Activated naive CD8-positive, alpha-beta T cell (primary cell): Measurements from ENCODE around the gene UNC45A.

Source experiments
- H3K27ac Mint-ChIP-seq: one replicate; pipeline ENCODE4 v1.8.0; 2021; ENCODE audit warnings: mixed read lengths
- H3K27me3 Mint-ChIP-seq: one replicate; pipeline ENCODE4 v1.8.0; 2021; ENCODE audit warnings: mixed read lengths
- H3K36me3 Mint-ChIP-seq: one replicate; pipeline ENCODE4 v1.8.0; 2021; ENCODE audit warnings: mixed read lengths
- H3K4me1 Mint-ChIP-seq: one replicate; pipeline ENCODE4 v1.8.0; 2021; ENCODE audit warnings: low read depth, mixed read lengths
- H3K4me3 Mint-ChIP-seq: one replicate; pipeline ENCODE4 v1.8.0; 2021; ENCODE audit warnings: mild to moderate bottlenecking, mixed read lengths
- H3K9me3 Mint-ChIP-seq: one replicate; pipeline ENCODE4 v1.8.0; 2021; ENCODE audit warnings: low read depth, mixed read lengths

The UNC45A gene, protein sequence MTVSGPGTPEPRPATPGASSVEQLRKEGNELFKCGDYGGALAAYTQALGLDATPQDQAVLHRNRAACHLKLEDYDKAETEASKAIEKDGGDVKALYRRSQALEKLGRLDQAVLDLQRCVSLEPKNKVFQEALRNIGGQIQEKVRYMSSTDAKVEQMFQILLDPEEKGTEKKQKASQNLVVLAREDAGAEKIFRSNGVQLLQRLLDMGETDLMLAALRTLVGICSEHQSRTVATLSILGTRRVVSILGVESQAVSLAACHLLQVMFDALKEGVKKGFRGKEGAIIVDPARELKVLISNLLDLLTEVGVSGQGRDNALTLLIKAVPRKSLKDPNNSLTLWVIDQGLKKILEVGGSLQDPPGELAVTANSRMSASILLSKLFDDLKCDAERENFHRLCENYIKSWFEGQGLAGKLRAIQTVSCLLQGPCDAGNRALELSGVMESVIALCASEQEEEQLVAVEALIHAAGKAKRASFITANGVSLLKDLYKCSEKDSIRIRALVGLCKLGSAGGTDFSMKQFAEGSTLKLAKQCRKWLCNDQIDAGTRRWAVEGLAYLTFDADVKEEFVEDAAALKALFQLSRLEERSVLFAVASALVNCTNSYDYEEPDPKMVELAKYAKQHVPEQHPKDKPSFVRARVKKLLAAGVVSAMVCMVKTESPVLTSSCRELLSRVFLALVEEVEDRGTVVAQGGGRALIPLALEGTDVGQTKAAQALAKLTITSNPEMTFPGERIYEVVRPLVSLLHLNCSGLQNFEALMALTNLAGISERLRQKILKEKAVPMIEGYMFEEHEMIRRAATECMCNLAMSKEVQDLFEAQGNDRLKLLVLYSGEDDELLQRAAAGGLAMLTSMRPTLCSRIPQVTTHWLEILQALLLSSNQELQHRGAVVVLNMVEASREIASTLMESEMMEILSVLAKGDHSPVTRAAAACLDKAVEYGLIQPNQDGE

DNA sequence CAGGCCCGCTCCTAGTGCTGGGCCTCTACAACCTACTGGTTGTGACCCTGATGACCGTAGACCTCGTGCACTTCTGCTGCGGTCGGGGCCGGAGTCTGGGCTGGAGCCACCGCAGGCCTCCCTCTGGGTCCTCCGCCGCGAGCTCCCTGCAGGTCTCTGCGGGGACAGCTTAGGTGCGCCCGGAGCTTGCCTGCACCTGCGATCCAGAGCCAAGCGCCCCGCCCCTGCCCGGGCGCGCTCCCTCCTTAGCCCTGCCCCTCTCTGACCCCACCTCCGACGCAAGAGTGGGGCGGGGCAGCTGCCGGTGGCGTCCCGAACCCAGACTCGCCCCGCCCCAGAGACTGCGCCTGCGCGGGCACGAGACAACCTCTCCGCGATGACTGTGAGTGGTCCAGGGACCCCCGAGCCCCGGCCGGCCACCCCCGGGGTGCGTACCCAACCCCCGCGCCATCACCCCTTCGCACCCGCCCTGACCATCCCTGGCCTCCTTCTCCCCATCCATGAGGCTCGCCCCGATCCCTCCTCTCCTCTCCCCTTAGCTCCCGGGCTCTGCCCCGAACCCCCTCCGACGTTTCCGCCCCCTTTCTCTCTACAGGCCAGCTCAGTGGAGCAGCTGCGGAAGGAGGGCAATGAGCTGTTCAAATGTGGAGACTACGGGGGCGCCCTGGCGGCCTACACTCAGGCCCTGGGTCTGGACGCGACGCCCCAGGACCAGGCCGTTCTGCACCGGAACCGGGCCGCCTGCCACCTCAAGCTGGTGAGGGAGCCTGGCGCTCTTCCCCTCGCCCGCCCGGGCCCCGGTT lies at the start of gene UNC45A:
Gene UNC45A, plus strand, starts transcription at position 337 of the 803 bp plus-strand sequence. Its CDS starts 40 bp downstream, at position 377.
- H3K4me1 Mint-ChIP-seq: peaks cover 34% of the 10 kb centered on the region
- H3K27me3 Mint-ChIP-seq: no peaks in the 10 kb centered on the region
- H3K36me3 Mint-ChIP-seq: peaks cover 3% of the 10 kb centered on the region
- H3K9me3 Mint-ChIP-seq: no peaks in the 10 kb centered on the region
- peak within 1 kb of the TSS; percentile 91 for H3K4me3 Mint-ChIP-seq
- peak within 1 kb of the TSS; percentile 91 for H3K27ac Mint-ChIP-seq

GRCh38 chr15:90885432-90886290 lies 49.4 kb upstream of the UNC45A start:
- H3K4me3 Mint-ChIP-seq: no peak overlapping the region
- no peak overlapping the region for H3K27ac Mint-ChIP-seq
- H3K27me3 Mint-ChIP-seq: peaks cover 2% of the 10 kb centered on the region
- H3K4me1 Mint-ChIP-seq: peaks cover 8% of the 10 kb centered on the region
- H3K36me3 Mint-ChIP-seq: no peaks in the 10 kb centered on the region
- H3K9me3 Mint-ChIP-seq: no peaks in the 10 kb centered on the region

DNA sequence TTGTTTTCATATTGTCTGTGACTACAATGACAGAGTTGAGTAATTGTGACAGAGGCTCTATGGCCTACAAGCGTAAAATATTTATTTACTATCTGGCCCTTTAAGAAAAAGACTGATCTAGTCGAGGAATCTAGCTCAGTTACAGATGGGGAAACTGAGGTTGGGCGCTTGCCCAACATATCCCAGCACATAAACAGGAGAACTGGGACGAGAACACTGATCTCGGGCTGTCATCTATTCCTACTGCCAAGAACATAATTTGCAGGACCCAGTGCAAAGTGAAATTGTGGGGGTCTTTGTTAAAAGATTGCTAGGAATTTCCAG lies 48.8 kb upstream of the UNC45A start:
- H3K4me3 Mint-ChIP-seq: no peak overlapping the region
- no peak overlapping the region for H3K27ac Mint-ChIP-seq
- no peaks in the 10 kb centered on the region for H3K36me3 Mint-ChIP-seq
- peaks cover 2% of the 10 kb centered on the region for H3K27me3 Mint-ChIP-seq
- no peaks in the 10 kb centered on the region for H3K9me3 Mint-ChIP-seq
- H3K4me1 Mint-ChIP-seq: peaks cover 8% of the 10 kb centered on the region

DNA sequence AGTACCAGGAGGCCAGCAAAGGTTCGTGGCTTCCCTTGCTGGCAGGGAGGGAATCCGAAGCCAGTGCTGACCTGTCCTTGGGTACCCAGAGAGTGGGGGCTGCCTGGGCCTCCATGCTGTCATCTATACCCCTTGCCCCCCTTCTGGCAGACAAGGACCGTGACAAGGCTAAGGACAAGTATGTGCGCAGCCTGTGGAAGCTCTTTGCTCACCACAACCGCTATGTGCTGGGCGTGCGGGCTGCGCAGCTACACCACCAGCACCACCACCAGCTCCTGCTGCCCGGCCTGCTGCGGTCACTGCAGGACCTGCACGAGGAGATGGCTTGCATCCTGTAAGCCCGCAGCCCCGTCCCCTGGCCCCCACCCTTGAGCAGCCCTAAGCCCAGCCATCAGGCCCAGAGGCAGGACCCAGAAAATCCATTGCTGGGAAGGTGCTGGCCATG lies 48.0 kb upstream of the UNC45A start:
- Mint-ChIP-seq H3K4me1 (peaks cover 8% of the 10 kb centered on the region), H3K27ac (no peak overlapping the region), H3K36me3 (no peaks in the 10 kb centered on the region), H3K4me3 (no peak overlapping the region), H3K27me3 (peaks cover 2% of the 10 kb centered on the region), H3K9me3 (no peaks in the 10 kb centered on the region)

DNA sequence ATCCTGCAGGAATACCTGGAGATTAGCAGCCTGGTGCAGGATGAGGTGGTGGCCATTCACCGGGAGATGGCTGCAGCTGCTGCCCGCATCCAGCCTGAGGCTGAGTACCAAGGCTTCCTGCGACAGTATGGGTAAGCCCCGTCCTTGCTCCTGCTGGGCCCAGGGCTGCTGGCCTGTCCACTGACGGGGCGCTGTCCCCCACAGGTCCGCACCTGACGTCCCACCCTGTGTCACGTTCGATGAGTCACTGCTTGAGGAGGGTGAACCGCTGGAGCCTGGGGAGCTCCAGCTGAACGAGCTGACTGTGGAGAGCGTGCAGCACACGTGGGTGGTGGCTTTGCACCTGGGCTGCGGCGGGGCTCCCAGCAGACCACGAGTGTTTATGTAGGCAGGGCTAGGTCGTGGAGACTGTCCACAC lies 45.8 kb upstream of the UNC45A start:
- H3K4me1 Mint-ChIP-seq: peaks cover 6% of the 10 kb centered on the region
- H3K36me3 Mint-ChIP-seq: no peaks in the 10 kb centered on the region
- H3K27me3 Mint-ChIP-seq: peaks cover 2% of the 10 kb centered on the region
- H3K4me3 Mint-ChIP-seq: no peak overlapping the region
- no peaks in the 10 kb centered on the region for H3K9me3 Mint-ChIP-seq
- no peak overlapping the region for H3K27ac Mint-ChIP-seq

DNA sequence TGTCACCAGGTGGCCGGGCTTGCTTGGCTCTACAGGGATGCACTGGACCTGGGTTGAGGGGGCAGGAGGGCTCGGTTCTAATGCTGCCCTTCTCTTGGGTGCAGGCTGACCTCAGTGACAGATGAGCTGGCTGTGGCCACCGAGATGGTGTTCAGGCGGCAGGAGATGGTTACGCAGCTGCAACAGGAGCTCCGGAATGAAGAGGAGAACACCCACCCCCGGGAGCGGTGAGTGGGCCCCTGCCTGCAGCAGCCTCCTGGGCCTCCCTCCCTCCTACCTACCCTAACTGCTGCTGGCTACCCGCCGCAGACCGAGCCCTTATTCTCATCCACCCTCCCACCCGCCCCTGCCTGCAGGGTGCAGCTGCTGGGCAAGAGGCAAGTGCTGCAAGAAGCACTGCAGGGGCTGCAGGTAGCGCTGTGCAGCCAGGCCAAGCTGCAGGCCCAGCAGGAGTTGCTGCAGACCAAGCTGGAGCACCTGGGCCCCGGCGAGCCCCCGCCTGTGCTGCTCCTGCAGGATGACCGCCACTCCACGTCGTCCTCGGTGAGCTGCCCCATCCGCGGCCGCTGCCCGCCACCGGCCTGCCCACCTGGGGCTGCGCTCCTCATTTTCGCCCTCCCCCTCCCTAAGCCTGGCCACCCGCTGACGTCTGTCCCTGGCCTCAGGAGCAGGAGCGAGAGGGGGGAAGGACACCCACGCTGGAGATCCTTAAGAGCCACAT lies 45.2 kb upstream of the UNC45A start:
- H3K9me3 Mint-ChIP-seq: no peaks in the 10 kb centered on the region
- no peak overlapping the region for H3K27ac Mint-ChIP-seq
- no peak overlapping the region for H3K4me3 Mint-ChIP-seq
- H3K4me1 Mint-ChIP-seq: peaks cover 4% of the 10 kb centered on the region
- H3K27me3 Mint-ChIP-seq: peaks cover 2% of the 10 kb centered on the region
- H3K36me3 Mint-ChIP-seq: no peaks in the 10 kb centered on the region

DNA sequence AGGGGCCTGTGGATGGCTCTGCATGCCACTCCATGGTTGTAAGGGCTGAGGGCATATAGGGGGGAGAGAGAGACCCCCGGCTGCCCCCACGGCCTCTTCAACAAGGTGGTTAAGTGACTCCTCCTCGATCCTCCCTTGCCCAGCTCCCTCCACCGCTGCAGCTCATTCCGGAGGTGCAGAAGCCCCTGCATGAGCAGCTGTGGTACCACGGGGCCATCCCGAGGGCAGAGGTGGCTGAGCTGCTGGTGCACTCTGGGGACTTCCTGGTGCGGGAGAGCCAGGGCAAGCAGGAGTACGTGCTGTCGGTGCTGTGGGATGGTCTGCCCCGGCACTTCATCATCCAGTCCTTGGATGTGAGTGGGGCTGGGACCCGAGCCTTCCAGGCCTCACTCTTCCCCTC lies 44.2 kb upstream of the UNC45A start:
- H3K27me3 Mint-ChIP-seq: peaks cover 2% of the 10 kb centered on the region
- H3K27ac Mint-ChIP-seq: no peak overlapping the region
- no peaks in the 10 kb centered on the region for H3K36me3 Mint-ChIP-seq
- H3K9me3 Mint-ChIP-seq: no peaks in the 10 kb centered on the region
- peaks cover 3% of the 10 kb centered on the region for H3K4me1 Mint-ChIP-seq
- H3K4me3 Mint-ChIP-seq: no peak overlapping the region

GRCh38 chr15:90891346-90891949 lies 43.6 kb upstream of the UNC45A start:
- Mint-ChIP-seq H3K9me3 (no peaks in the 10 kb centered on the region), H3K27ac (no peak overlapping the region), H3K27me3 (peaks cover 2% of the 10 kb centered on the region), H3K4me1 (no peaks in the 10 kb centered on the region), H3K4me3 (no peak overlapping the region), H3K36me3 (no peaks in the 10 kb centered on the region)

- Mint-ChIP-seq H3K36me3 (no peaks in the 10 kb centered on the region), H3K27ac (no peak overlapping the region), H3K27me3 (peaks cover 2% of the 10 kb centered on the region), H3K9me3 (no peaks in the 10 kb centered on the region), H3K4me3 (no peak overlapping the region), H3K4me1 (no peaks in the 10 kb centered on the region)
Measured at GRCh38 chr15:90892023-90892422, 43.1 kb upstream of the UNC45A start.

- no peak overlapping the region for H3K27ac Mint-ChIP-seq
- no peaks in the 10 kb centered on the region for H3K9me3 Mint-ChIP-seq
- H3K36me3 Mint-ChIP-seq: no peaks in the 10 kb centered on the region
Measured at GRCh38 chr15:90892498-90893174, 42.4 kb upstream of the UNC45A start.

GRCh38 chr15:90893175-90894090 lies 41.7 kb upstream of the UNC45A start:
- H3K27me3 Mint-ChIP-seq: peaks cover under 1% of the 10 kb centered on the region
- no peaks in the 10 kb centered on the region for H3K9me3 Mint-ChIP-seq
- no peaks in the 10 kb centered on the region for H3K36me3 Mint-ChIP-seq
- no peak overlapping the region for H3K27ac Mint-ChIP-seq
- H3K4me3 Mint-ChIP-seq: no peak overlapping the region
- no peaks in the 10 kb centered on the region for H3K4me1 Mint-ChIP-seq

More at GRCh38 chr15:90892498-90893174, 42.4 kb upstream of the UNC45A start:
- peaks cover 2% of the 10 kb centered on the region for H3K27me3 Mint-ChIP-seq
- H3K4me1 Mint-ChIP-seq: no peaks in the 10 kb centered on the region
- no peak overlapping the region for H3K4me3 Mint-ChIP-seq

GRCh38 chr15:90895571-90896117 lies 39.4 kb upstream of the UNC45A start:
- Mint-ChIP-seq H3K36me3 (no peaks in the 10 kb centered on the region), H3K4me3 (no peak overlapping the region), H3K4me1 (no peaks in the 10 kb centered on the region), H3K27me3 (no peaks in the 10 kb centered on the region), H3K27ac (no peak overlapping the region), H3K9me3 (no peaks in the 10 kb centered on the region)
